Stomach (tissue), 9 donors: Measurements from ENCODE around the gene SPTAN1. TPM values are rescaled to one million over a fixed set of nuclear protein-coding genes. Genes with fewer than 3 reads are reported as not detected.
A peak's percentile ranks its signal among the peaks of the same experiment; 100 is the strongest.

Experiments used
- DNase-seq, 2 donors: peaks; one replicate each; pipeline versions ENCODE4 v3.0.0 to v3.0.0-alpha.2; 2013 to 2019
- H3K27ac ChIP-seq, 5 donors: fragments of 200-600 bp in 4 of 5; sonication (generic) in 4 of 5; one replicate each; pipeline ENCODE4 v1.5.1; 2013 to 2019; ENCODE audit warnings: mild to moderate bottlenecking in 1 of 5, moderate library complexity in 1 of 5
- H3K27me3 ChIP-seq, 3 donors: fragments of 200-600 bp; sonication (generic); one replicate each; pipeline ENCODE4 v1.5.1; 2017 to 2019; ENCODE audit warnings: mixed run types in 1 of 3
- H3K36me3 ChIP-seq, 4 donors: fragments of 200-600 bp; sonication (generic); 1 replicate in 3 of 4; 2 replicates in 1 of 4; pipeline ENCODE4 v1.5.1; 2016 to 2019
- H3K4me1 ChIP-seq, 4 donors: fragments of 200-600 bp; sonication (generic); one replicate each; pipeline ENCODE4 v1.5.1; 2016 to 2019
- H3K4me3 ChIP-seq, 4 donors: fragments of 200-600 bp; sonication (generic) in 3 of 4; one replicate each; pipeline ENCODE4 v1.5.1; 2016 to 2019; ENCODE audit warnings: mild to moderate bottlenecking in 1 of 4
- H3K9me3 ChIP-seq, 4 donors: fragments of 200-600 bp; sonication (generic); one replicate each; pipeline ENCODE4 v1.5.1; 2016 to 2019
- CTCF ChIP-seq, 7 experiments: fragments of 450-650 bp in 4 of 7; fragments of 200-600 bp in 3 of 7; sonication (generic) in 3 of 7; IDR thresholded peaks; one replicate each; pipeline ENCODE4 v1.5.1; 2016 to 2019; ENCODE audit warnings: antibody characterized with exemption in 7 of 7, control low read depth in 2 of 7, mild to moderate bottlenecking in 1 of 7
- EP300 ChIP-seq: sonication (generic); formaldehyde crosslinking; IDR thresholded peaks from one replicate; pipeline ENCODE4 v1.6.1; 2017; ENCODE audit warnings: antibody characterized with exemption
- POLR2A ChIP-seq, 4 donors: fragments of 450-650 bp; IDR thresholded peaks; one replicate each; pipeline ENCODE4 v1.6.1; 2016; ENCODE audit warnings: antibody characterized with exemption in 4 of 4, control low read depth in 2 of 4, mild to moderate bottlenecking in 1 of 4, moderate library complexity in 1 of 4
- POLR2AphosphoS5 ChIP-seq, 3 donors: sonication (generic); formaldehyde crosslinking; IDR thresholded peaks; one replicate each; pipeline ENCODE4 v1.6.1; 2016; ENCODE audit warnings: antibody characterized with exemption in 3 of 3
- WGBS, 5 donors: extraction: QIAGEN DNeasy Blood & Tissue Kit in 3 of 5; methylation state at CpG; one replicate each; pipeline versions ENCODE4 v1.1.5 to v1.1.7; 2013 to 2018; 5-methylcytosine and 5-hydroxymethylcytosine counted together
- intact Hi-C: fragments of 100-400 bp; cut with DNase I; formaldehyde crosslinking; loops from one replicate; pipeline ENCODE4 v1.15.1; 2023; ENCODE audit warnings: low total_unique reads
- polyA plus RNA-seq, 3 donors: library from polyadenylated mRNA; stranded (reverse); fragments of 200-250 nt; gene quantifications; one replicate each; pipeline ENCODE4 v1.2.3, GENCODE V29; 2013
- total RNA-seq, 5 donors: library from RNA; depleted of rRNA; stranded (reverse); fragments of >200 nt; gene quantifications; one replicate each; pipeline versions ENCODE4 v1.1.0 to v1.2.3, GENCODE V29; 2014 to 2016
- donor health status: healthy with polysubstance abuse.
- donor health status: Bipolar disorder and iron deficiency.
- donor health status: healthy.

SPTAN1 gene
- total and polyA plus RNA-seq, 8 donors: 41.4 to 726 (median 305) TPM

GRCh38 chr9:128634651-128635262, 82.4 kb downstream of the SPTAN1 start:
- Histone ChIP-seq H3K4me1 (peaks cover 24 to 34% (median 25%) of the 10 kb centered on the region in 4 donors), H3K27me3 (no peaks in the 10 kb centered on the region), H3K27ac (peak overlapping the region; percentile 88 to 97 (median 96)), H3K36me3 (peaks cover 41 to 72% (median 67%) of the 10 kb centered on the region in 4 donors), H3K4me3 (peak overlapping the region; percentile 12 to 27 (median 24)), H3K9me3 (no peaks in the 10 kb centered on the region)
- no peak for DNase-seq
- 43 to 80% (median 56%) methylated on average over 1 to 26 of the region's 26 CpGs for WGBS, 5 donors
- intact Hi-C loops: no loop called here
- TF ChIP-seq EP300: no peak
- TF ChIP-seq POLR2A (IDR thresholded peaks at IDR 0.05): no peak
- TF ChIP-seq CTCF (IDR thresholded peaks at IDR 0.05): no peak
- no peak for TF ChIP-seq POLR2AphosphoS5 (IDR thresholded peaks at IDR 0.05)

- Histone ChIP-seq H3K4me3 (peak overlapping the region; percentile 12 to 27 (median 24)), H3K36me3 (peaks cover 34 to 72% (median 66%) of the 10 kb centered on the region in 4 donors), H3K9me3 (no peaks in the 10 kb centered on the region), H3K4me1 (peaks cover 24 to 34% (median 25%) of the 10 kb centered on the region in 4 donors), H3K27ac (peak overlapping the region; percentile 88 to 97 (median 96)), H3K27me3 (no peaks in the 10 kb centered on the region)
- peak; percentile 24 to 72 (median 27) for TF ChIP-seq POLR2AphosphoS5 (IDR thresholded peaks at IDR 0.05)
- TF ChIP-seq EP300: no peak
- peak in 5 of 7 experiments; percentile 58 to 90 (median 75) for TF ChIP-seq CTCF (IDR thresholded peaks at IDR 0.05)
- no peak for TF ChIP-seq POLR2A (IDR thresholded peaks at IDR 0.05)
- intact Hi-C loops: no loop called here
- 16 to 34% (median 21%) methylated on average over 2 to 20 of the region's 20 CpGs for WGBS, 5 donors
- peak; percentile 93 to 95 for DNase-seq
These were observed 83.1 kb downstream of the SPTAN1 start for GRCh38 chr9:128635266-128636023.

GRCh38 chr9:128636024-128636390, 83.6 kb downstream of the SPTAN1 start:
- no peaks in the 10 kb centered on the region for H3K27me3 ChIP-seq
- peak overlapping the region in 3 of 4 donors; percentile 12 to 27 (median 26) for H3K4me3 ChIP-seq
- intact Hi-C loops: no loop called here
- H3K9me3 ChIP-seq: no peaks in the 10 kb centered on the region
- 25 to 53% (median 38%) methylated on average over 3 to 16 of the region's 16 CpGs for WGBS, 5 donors
- DNase-seq: peak; percentile 79 to 85
- peaks cover 29 to 71% (median 63%) of the 10 kb centered on the region in 4 donors for H3K36me3 ChIP-seq
- peaks cover 24 to 34% (median 25%) of the 10 kb centered on the region in 4 donors for H3K4me1 ChIP-seq
- H3K27ac ChIP-seq: peak overlapping the region; percentile 88 to 97 (median 96)
- peak in 1 of 3 donors; percentile 55 for TF ChIP-seq POLR2AphosphoS5 (IDR thresholded peaks at IDR 0.05)
- TF ChIP-seq CTCF (IDR thresholded peaks at IDR 0.05): peak in 2 of 7 experiments; percentile 8 to 31
- no peak for TF ChIP-seq POLR2A (IDR thresholded peaks at IDR 0.05)
